ENCODE results near the gene PFDN4.

The PFDN4 gene

GRCh38 chr20:54267483-54268003 lies 59.7 kb downstream of the PFDN4 start:
- DNase-seq (ENCODE audit: low read depth in 3 of 3) = no peak

DNA sequence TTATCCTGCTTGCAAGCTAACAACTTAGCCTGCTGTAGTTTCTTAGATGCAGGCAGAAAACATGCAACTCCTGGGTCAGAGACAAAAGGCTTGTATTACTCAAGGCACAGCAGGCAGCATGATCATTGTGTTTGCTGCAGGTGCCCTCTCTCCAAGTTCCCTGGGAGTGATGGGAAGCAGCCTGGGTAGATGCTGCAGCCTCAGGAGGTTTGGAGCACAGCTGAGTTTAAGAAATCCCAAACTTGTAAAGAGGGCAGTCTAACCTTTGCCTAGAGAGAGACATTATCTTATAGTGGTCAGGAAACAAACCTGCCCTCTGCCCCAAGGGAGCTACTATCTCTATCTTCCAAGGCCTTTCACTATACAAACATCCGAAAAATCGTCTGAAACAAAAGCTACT lies 61.1 kb downstream of the PFDN4 start:
- no peak for DNase-seq (ENCODE audit: low read depth in 3 of 3)
